NCI-H345 treated with DMSO at 0.1 percent for 48 hours (cell line): ENCODE results near the gene GNAI1.

ENCODE experiments used
- DNase-seq: peaks from one replicate; lab custom pipeline; 2025; ENCODE audit not compliant: unreplicated experiment; lab: John Stamatoyannopoulos, UW

The GNAI1 gene

DNA sequence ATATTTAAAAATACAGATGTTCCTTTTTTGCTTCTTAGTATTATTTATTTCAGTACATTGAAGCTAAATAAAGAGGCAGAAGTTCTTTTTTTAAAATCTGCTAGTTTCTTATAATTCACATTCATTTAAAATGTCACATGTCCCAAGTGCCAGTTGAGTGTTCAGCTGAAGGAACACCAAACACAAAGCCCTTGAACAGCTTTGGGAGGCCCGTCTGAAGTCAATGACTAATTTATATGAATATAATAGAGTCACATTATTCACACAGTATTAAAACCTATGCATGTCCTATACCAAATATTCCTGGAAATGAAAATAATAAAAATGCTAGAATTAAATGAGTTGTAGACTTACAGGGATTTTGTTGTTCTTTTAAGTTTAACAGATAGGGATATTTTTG, 70.3 kb downstream of the GNAI1 start:
- no peak for DNase-seq

DNA sequence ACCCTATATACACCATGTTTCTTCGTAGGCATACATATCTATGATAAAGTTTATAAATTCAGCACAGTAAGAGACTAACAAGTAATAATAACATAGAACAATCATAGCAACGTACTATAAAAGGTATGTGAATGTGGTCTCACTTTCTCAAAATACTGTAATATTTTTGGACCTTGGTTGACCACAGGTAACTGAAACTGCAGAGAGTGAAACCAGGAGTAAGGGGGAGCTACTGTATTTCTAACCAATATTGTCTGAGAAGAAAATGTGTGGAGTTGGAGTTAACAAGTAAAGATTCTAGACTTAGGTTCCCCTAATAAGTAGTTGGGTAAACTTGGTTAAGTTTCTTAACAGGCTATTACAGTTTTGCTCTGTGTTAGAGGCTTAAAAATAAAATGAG, 72.1 kb downstream of the GNAI1 start:
- DNase-seq: no peak

DNA sequence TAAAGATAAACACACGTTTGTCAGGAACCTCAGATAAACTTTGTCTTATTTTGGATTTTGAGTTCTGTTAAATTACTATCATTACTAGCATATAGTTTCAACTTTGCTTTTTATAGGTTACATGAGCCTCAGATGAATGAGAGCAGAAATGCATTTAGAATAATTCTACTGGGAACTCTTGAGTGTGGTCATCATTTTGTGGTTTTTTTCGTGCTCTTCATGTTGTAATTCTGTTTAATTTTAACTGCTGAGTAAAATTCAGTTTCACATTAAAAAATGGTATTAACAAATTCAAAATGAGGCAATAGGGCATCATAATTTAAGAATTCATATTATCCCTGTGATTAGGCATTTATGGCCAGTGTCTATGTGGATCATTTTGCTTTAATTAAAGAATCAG, 72.9 kb downstream of the GNAI1 start:
- no peak for DNase-seq

DNA sequence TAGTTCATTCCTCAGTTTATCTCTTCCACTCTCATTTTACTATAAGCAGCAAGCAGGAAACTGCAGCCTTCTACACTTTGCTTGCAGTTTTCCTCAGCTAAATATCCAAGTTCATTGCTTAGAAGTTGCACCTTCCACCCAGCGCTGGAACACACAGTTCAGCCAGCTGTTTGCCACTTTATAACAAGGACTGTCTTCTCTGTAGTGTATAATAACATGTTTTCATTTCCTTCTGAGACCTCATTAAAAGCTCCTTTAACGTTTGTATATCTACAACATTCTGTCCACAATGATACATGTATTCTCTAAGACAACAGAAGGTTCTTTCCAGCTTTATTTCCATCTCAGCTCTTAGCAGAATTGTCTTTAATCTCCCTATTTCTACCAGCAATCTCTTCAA, 74.1 kb downstream of the GNAI1 start:
- no peak for DNase-seq

DNA sequence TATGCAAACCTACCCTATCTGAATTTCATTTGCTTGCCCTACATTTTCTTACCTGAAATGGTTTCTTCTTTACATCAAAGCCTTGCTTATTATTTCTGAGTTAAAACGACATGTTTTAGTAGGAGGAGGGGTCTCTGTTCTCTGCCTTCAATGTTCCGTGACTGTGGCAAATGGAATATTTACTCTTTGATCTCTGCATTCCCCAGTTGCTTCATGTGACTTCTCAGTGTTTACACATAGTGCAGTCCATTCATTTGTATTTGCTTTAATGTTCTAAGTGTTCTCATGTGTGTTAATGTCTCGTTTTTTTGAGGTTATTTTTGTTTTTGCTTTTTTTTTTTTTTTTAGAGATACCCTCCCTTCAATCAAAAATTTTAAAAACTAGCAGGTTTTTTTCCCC, 75.8 kb downstream of the GNAI1 start:
- DNase-seq: peak; percentile 85

DNA sequence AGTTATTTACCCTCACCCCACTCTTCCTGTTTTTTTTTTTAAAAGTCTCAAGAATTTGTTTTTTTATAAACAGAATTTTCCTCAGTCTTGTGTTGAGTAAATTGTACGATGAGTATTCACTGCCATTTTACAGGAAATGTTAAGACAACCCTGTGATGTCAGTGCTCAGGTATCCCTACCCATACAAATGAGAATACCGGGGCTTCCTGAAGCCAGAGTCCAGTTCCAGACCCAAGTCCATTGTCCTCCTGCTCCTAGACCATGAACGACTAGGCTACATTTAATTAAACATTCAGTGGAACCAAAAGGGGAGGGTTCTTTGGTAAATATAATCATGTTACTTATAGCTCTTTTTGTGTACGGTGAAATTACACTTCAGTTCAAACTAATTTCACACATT, 79.2 kb downstream of the GNAI1 start:
- no peak for DNase-seq

DNA sequence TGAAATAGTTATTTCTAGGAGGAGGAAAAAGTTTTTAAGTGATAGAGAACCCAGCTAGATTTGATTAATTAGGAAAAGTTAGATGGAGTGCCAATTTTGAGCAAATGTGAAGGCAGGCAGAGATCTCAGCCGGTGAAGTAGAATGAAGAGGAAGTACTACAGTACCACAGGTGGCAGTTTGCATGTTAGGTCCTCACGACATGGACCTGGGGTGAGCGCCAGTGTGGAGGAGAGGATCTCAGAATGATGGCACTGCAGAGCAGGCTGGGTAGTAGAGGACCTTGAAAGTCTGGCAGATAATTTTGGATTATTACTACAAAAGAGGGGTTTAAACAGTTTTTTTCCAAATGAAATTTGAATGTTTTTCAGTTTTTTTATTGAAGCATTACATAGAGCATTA, 81.1 kb downstream of the GNAI1 start:
- no peak for DNase-seq

DNA sequence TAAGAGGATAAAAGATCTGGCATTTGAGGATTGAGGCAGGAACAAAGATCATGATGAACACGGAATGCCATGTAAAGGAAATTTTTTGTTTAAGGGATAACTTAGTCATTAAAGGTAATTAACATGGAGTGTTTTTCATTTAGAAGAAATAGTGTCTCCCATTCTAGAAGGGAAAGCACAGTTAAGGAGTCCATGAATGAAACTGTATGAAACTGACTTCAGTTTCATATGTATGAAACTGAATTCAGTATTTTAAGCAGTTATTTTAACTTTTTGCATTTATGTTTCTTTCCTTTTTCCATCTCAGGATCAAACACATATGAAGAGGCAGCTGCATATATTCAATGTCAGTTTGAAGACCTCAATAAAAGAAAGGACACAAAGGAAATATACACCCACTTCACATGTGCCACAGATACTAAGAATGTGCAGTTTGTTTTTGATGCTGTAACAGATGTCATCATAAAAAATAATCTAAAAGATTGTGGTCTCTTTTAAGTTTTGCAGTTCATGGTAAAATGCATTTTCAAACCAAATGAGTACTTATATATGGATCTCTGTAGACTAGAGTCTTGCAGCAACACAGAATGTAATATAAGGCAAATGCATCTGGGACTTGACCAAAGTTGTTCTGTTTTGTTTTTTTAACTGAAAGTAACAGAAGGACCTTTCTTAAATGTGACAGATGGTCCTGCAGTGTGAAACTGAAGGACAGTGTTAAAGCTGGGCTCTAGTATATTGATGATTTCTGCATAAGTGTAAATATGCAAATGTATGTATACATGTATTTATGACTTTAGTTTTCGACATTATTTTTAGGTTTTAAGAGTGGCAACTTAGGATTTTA, 82.6 kb downstream of the GNAI1 start:
- DNase-seq: no peak

DNA sequence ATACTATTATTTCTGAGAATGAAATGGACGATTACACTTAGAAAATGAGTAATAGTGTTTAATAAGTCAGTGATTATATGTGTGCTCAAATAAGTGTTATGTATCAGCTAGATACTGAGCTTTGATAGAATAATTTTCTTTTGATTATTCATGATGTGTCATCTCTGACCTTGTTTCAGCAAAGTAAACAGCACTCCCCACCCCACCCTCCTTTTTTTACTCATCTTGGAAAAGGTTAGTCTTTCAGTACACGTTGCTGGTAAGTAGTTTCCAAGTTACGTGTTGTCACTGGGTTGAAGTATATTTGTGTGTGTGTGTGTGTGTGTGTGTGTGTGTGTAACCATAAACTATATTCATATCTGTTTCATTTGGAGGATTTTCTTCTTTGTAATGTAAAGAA, 84.1 kb downstream of the GNAI1 start:
- DNase-seq: no peak

DNA sequence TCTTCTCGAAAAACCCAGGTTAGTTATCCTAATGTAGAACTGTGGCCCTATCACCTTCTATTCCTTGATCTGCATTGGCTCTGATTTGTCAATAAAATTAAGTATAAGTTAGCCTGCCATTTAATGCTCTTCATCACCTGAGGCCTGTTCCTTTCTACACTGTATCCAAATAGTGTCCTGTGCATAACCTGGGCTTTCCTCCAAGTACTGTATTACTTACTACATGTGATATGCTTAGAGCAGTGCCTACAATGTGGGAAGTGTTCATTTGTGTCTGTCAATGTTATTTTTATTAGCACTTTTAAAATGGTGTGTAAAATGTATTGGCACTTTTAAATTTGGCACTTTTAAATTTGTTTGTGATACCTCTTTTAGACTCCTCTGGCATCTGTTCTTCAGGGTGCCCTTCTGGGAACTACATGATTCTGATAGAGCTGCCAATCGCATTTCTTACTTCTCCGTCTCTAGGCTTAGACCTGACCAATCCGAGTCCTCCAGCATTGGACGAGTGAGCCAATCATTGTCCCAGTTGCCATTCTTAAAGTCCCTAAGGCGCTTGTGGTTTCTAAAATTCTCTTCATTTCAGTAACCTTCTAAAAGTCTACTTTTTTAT, 85.5 kb downstream of the GNAI1 start:
- DNase-seq: no peak

DNA sequence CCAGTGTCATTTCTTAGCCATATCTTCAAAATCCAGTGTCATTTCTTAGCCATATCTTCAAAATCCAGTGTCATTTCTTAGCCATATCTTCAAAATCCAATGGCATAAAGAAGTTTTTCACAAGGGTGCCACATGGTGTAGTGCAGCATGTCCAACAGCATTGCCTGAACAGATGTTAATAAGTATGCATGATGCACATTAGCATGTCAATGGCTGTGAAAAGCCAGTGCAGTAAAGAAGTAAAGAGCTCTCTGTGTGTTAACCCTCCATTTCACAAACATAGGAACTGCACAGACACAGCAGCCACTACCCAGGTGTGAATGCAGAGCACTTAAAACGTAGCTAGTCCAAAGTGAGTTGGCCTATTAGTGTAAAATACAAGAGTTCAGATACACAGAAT, 89.8 kb downstream of the GNAI1 start:
- no peak for DNase-seq

DNA sequence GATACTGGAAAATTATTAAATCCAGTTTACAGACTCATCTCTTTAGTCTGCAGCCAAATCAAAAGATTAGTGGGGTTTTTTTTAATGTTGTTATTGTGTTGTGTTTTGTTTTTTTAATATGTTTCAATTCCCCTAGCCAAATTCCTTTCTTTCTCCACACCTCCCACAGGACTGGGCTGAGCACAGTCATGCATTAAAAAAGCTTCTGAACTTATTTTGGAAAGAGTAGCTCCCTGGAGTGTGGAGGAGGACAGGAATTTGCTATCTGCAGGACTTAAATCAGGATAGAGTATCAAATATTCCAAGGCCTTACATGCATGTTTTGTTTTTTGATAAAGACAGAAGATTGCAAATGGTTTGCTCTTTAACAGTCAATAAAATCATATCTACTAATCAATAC, 90.7 kb downstream of the GNAI1 start:
- no peak for DNase-seq

DNA sequence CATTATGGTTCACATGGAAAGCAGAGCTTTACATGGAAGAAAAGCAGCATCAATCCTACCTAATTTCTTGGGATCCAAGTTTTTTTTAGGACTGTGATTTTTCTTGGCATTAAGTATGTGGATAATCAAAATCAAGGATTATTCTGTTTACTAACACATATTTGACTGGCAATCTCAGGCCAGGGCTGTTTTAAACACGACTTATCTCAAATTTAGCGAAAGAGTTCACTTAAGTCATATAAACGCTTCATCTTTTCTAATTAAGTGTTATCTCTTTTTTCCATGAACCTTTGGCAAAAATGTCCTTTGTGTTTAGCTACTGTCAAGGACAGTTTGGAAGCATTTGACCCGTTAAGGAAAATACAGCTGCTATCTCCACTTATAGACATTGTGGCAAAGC, 92.0 kb downstream of the GNAI1 start:
- no peak for DNase-seq

DNA sequence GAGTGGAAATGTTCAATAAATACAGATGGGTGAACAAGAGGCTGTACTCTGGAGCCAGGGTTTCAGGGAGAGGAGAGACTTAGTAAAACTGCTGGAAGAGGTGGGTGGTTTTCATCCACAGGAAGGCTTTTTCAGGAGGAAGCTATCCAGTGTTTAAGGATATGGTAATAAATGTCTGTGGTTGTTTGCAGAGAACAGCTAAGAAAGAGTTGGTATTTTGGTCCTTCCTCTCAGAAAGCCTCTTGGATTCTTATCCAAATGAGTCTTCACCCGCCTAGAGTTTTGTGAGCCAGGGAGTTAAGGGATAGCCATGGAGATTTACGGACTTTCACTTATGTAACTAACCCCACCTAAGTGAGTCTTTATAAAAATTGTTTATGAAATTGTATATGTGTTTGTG, 95.7 kb downstream of the GNAI1 start:
- no peak for DNase-seq

DNA sequence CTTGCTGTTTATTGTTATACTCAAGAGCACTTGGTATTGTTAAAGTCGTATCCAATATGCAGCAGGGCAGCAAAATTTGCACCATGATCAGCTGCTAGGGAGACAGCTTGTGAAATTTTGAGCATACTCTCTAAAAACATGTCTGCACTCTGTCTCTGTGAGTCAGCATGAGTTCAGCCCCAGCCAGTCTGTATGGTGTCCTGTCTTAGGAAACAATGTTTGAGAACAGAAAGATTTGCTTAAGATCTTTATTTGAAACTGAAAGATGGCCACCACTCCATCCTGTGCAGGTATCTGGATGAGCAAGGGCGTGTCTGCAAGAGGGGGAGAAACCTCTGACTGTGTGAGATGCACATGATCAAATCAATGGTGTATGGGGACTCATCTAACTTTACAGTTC, 97.1 kb downstream of the GNAI1 start:
- DNase-seq: no peak

DNA sequence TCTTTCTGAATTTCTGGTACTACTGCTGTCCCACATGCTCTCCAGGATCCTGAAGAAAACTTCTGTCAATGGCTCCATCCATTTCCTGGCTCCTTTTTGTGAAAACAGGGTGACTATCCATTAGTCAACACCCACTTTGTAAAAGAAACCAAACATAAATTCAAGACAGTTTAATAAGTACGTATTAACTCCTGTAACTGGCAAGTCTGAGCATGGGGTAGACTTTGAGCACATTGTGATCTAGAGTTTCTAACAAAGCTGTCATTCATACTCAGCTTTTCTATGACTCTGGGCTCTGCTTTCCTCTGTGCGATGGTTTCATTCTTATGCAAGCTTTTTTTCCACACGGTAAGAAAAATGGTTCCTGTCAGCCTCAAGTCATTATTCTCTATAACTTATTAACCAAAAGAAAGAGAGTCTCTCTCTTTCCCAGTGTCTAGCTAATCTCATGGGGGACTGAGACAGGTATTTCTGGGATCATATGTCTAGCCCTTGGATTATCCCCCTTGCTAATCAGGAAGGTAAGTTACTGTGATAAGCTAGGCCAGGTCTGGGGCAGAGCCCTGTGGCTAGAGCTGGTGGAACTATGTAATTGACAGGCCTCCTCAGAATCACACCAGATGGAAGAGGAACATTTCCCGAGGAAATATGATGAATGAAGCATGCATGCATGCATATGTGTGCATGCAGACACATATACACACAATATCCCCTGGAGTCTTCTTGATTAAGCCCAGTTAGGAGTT, 98.5 kb downstream of the GNAI1 start:
- no peak for DNase-seq

DNA sequence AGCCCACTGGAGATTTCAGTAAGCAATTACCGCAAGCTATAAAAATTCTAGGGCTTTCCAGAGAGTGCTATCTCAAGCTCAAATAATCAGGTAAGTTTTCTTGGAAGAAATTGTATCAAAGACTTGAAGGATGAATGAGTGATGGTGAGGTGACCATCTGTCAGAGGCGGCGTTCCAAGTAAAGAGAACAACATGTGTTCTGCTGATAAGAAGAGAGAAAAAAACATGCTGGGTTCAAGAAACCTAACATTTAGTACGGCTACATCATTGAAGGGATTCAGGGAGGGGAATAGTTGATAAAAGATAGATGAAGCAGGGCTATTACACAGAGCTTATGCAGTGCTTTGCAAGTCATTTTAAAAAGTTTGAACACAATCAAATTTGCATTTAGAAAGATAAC, 100.7 kb downstream of the GNAI1 start:
- DNase-seq: no peak

DNA sequence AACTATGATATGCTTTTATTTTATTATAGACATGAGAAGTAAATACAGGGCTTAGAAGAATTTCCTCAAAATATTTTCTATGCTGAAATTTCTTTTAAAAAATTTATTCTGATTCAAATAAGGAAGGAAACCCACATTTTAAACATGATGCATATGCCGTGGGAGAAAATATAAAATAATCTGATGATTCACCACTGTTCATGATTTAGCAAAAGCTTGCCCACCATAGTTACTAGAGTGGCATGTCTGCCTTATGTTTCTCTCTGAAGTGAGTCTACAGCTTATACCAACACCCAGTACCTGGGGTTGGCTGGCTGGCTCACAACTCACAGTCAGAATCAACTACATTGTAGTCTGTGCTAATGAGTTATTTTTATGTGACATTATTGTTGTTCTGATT, 102.0 kb downstream of the GNAI1 start:
- DNase-seq: no peak

DNA sequence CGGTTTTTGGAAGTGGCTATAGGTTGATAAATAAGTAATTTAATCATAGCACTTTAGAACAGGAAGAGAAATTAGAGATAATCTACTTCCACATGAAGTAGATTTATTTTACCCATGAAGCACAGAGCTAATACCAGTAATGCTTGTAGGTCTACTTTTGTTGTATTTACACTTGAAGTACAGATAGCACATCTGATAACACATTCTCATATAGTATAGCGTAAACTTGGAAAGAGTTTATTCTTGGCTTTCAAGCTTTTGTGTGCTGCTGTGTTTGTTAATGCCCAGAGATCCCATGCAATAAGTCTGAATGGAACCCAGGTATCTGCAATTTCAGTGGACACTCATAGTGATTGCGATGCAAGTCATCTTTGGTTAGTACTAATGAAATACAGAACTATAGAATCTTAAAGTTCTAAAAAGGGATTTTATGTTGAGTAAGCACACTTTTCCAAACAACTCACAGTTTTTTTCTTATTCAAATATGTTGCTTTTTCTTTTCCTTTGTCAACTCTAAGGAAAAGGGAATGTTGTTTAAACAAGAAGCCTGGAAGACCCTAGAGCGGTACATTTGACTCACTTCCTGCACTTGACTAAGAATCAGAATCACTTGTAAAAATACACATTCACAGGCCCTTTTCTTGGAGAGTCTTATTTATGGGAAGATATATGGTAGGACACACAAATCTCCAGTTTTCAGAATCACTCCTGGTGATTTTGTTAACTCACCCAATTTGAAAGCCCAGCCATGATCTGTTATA, 105.8 kb downstream of the GNAI1 start:
- no peak for DNase-seq

DNA sequence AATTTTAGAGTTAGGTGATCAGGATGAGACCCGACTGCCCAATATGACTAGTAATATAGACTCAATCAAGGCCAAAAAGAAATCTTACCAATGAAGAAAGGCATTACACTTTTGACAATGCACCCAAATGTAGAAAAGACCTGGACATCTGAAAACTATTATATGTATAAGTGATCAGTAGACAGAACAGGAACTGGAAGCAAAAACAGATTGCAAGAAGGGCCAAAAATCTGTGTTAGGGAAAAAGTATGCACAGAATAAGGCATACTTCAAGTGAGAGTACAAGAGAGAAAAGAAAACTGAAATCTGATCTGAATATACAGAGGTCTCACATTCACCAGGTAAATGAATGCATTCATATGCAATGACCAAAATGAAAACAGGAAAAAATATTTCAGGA, 107.0 kb downstream of the GNAI1 start:
- no peak for DNase-seq

DNA sequence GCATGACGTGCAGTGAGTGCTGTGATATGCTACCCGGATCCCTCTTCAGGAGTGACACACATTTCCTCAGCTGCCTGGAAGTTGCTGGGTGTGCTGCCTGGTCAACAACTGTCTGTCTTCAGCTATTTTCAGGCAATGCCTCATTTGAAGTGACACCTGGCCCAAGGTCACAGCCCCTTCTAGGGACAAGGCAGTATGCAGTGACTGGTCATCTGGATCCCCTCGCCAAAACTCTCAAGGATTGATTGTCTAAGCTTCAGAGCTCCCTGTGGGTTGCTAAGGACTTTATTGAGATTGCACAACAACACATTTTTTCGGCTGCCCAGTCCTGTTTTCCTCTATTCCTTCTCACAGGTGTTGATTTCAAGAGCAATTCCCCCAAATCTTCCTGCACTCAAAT, 108.8 kb downstream of the GNAI1 start:
- DNase-seq: no peak
